Keratinocyte (primary cell): ENCODE data around the gene SERGEF.

Experiments used
- EZH2 ChIP-seq: IDR thresholded peaks from one replicate; pipeline ENCODE4 v1.6.1; 2012; ENCODE audit warnings: inconsistent platforms, mild to moderate bottlenecking, low read length, moderate library complexity
- TF ChIP-seq, protein P1 (sequence below), 3 experiments: IDR thresholded peaks in 1 of 3; conservative IDR thresholded peaks in 1 of 3; optimal IDR thresholded peaks in 1 of 3; 2 replicates in 2 of 3; 3 replicates in 1 of 3; pipeline versions ENCODE3 to v1.5.1; 2011; ENCODE audit warnings: low read length in 3 of 3, mild to moderate bottlenecking in 3 of 3, moderate library complexity in 2 of 3, control low read depth in 1 of 3, inconsistent platforms in 1 of 3; ENCODE audit not compliant: insufficient read depth in 2 of 3; ENCODE audit errors: extremely low read depth in 1 of 3

GRCh38 chr11:17778352-17778751 is 234.5 kb downstream of the SERGEF start:
- TF ChIP-seq, protein P1, sequence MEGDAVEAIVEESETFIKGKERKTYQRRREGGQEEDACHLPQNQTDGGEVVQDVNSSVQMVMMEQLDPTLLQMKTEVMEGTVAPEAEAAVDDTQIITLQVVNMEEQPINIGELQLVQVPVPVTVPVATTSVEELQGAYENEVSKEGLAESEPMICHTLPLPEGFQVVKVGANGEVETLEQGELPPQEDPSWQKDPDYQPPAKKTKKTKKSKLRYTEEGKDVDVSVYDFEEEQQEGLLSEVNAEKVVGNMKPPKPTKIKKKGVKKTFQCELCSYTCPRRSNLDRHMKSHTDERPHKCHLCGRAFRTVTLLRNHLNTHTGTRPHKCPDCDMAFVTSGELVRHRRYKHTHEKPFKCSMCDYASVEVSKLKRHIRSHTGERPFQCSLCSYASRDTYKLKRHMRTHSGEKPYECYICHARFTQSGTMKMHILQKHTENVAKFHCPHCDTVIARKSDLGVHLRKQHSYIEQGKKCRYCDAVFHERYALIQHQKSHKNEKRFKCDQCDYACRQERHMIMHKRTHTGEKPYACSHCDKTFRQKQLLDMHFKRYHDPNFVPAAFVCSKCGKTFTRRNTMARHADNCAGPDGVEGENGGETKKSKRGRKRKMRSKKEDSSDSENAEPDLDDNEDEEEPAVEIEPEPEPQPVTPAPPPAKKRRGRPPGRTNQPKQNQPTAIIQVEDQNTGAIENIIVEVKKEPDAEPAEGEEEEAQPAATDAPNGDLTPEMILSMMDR (optimal IDR thresholded peaks at IDR 0.05 in 1 of 3, IDR thresholded peaks at IDR 0.05 in 1 of 3, conservative IDR thresholded peaks at IDR 0.05 in 1 of 3; ENCODE audit: extremely low read depth in 1 of 3, insufficient read depth in 2 of 3, low read length in 3 of 3): no peak
- TF ChIP-seq EZH2: no peak
